Breast epithelium (tissue), 4 donors: ENCODE results near the gene SRRM1. TPM values are rescaled to one million over a fixed set of nuclear protein-coding genes. Genes with fewer than 3 reads are reported as not detected.

Experiments used
- DNase-seq, 2 donors: peaks; one replicate each; pipeline ENCODE4 v3.0.0-alpha.2; 2019; ENCODE audit warnings: low spot score in 2 of 2
- H3K27ac ChIP-seq, 2 donors: fragments of 200-600 bp; sonication (generic) in 1 of 2; one replicate each; pipeline ENCODE4 v1.5.1; 2016 to 2019; ENCODE audit warnings: mild to moderate bottlenecking in 1 of 2
- H3K27me3 ChIP-seq, 2 donors: fragments of 200-600 bp; sonication (generic) in 1 of 2; one replicate each; pipeline versions ENCODE4 v1.5.1 to v1.6.0; 2017 to 2019; ENCODE audit warnings: control low read depth in 1 of 2, mild to moderate bottlenecking in 1 of 2
- H3K36me3 ChIP-seq: fragments of 200-600 bp; one replicate; pipeline ENCODE4 v1.5.1; 2019
- H3K4me1 ChIP-seq, 2 donors: fragments of 200-600 bp; sonication (generic); one replicate each; pipeline ENCODE4 v1.5.1; 2016 to 2019; ENCODE audit warnings: control low read depth in 1 of 2
- H3K4me3 ChIP-seq, 3 donors: fragments of 200-600 bp; sonication (generic); 1 replicate in 2 of 3; 2 replicates in 1 of 3; pipeline ENCODE4 v1.5.1; 2016 to 2019; ENCODE audit warnings: mild to moderate bottlenecking in 3 of 3, moderate library complexity in 2 of 3
- H3K9me3 ChIP-seq, 2 donors: fragments of 200-600 bp; sonication (generic) in 1 of 2; one replicate each; pipeline ENCODE4 v1.5.1; 2016 to 2019; ENCODE audit warnings: control low read depth in 1 of 2
- CTCF ChIP-seq, 3 donors: fragments of 450-650 bp; IDR thresholded peaks; one replicate each; pipeline ENCODE4 v1.5.1; 2016 to 2017; ENCODE audit warnings: antibody characterized with exemption in 3 of 3, mild to moderate bottlenecking in 3 of 3, moderate library complexity in 3 of 3
- POLR2A ChIP-seq: fragments of 450-650 bp; IDR thresholded peaks from one replicate; pipeline ENCODE4 v1.6.1; 2016; ENCODE audit warnings: antibody characterized with exemption, mild to moderate bottlenecking, moderate library complexity
- POLR2AphosphoS5 ChIP-seq, 3 donors: sonication (generic); formaldehyde crosslinking; IDR thresholded peaks; one replicate each; pipeline ENCODE4 v1.6.1; 2017; ENCODE audit warnings: antibody characterized with exemption in 3 of 3
- intact Hi-C: fragments of 100-400 bp; cut with DNase I; formaldehyde crosslinking; loops from one replicate; pipeline ENCODE4 v1.15.1; 2023; ENCODE audit warnings: low total_unique reads
- total RNA-seq, 3 donors: library from RNA; depleted of rRNA; stranded (reverse); fragments of >200 nt; gene quantifications; one replicate each; pipeline ENCODE4 v1.1.0, GENCODE V29; 2016

Gene SRRM1
- total RNA-seq, 3 donors from 2014 or later, result 96.3 to 134 (median 118) TPM

GRCh38 chr1:24636661-24637357 lies 6.3 kb upstream of the SRRM1 start:
- Histone ChIP-seq H3K36me3 (no peaks in the 10 kb centered on the region), H3K9me3 (no peaks in the 10 kb centered on the region), H3K4me1 (peaks cover 0 to 6% of the 10 kb centered on the region in 2 donors), H3K27ac (no peak overlapping the region), H3K27me3 (no peaks in the 10 kb centered on the region), H3K4me3 (no peak overlapping the region)
- intact Hi-C loops, result no loop called here
- DNase-seq, result no peak
- TF ChIP-seq CTCF (IDR thresholded peaks at IDR 0.05) (no peak), POLR2A (no peak), POLR2AphosphoS5 (IDR thresholded peaks at IDR 0.05) (no peak)

- peak overlapping the region; percentile 70 to 80 for H3K27ac ChIP-seq
Measured at GRCh38 chr1:24639094-24639493, 4.0 kb upstream of the SRRM1 start.

DNA sequence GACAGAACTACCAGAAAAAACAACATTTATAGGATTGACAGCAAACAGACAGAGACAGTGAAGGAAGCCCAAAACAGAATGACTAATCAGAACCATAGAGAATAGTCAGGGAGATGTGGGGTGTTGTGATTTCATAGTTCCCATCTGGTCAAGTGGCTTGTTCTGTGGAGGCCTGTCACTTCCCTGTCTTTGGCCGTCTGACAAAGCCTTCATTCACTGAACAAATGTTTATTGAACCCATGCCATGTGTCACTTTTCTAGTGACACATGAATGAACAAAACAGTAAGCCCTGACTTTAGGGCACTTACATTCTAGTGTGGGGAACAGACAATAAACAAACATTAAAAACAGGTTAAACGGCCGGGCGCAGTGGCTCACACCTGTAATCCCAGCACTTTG lies 3.2 kb upstream of the SRRM1 start:
- peak in 1 of 2 donors; percentile 45 for DNase-seq
- Histone ChIP-seq H3K4me1 (peaks cover 0 to 15% of the 10 kb centered on the region in 2 donors), H3K27me3 (no peaks in the 10 kb centered on the region), H3K9me3 (no peaks in the 10 kb centered on the region), H3K4me3 (no peak overlapping the region), H3K27ac (peak overlapping the region; percentile 70 to 80), H3K36me3 (no peaks in the 10 kb centered on the region)
- TF ChIP-seq POLR2AphosphoS5 (IDR thresholded peaks at IDR 0.05) (no peak), POLR2A (no peak), CTCF (IDR thresholded peaks at IDR 0.05) (no peak)
- intact Hi-C loops, result no loop called here

More at GRCh38 chr1:24639094-24639493, 4.0 kb upstream of the SRRM1 start:
- Histone ChIP-seq H3K36me3 (no peaks in the 10 kb centered on the region), H3K4me1 (peaks cover 0 to 7% of the 10 kb centered on the region in 2 donors), H3K27me3 (no peaks in the 10 kb centered on the region), H3K9me3 (no peaks in the 10 kb centered on the region), H3K4me3 (no peak overlapping the region)
- intact Hi-C loops, result no loop called here
- TF ChIP-seq POLR2A, result no peak
- no peak for TF ChIP-seq CTCF (IDR thresholded peaks at IDR 0.05)
- TF ChIP-seq POLR2AphosphoS5 (IDR thresholded peaks at IDR 0.05), result no peak
- no peak for DNase-seq

- Histone ChIP-seq H3K27ac (peak overlapping the region; percentile 70 to 80), H3K9me3 (no peaks in the 10 kb centered on the region), H3K36me3 (no peaks in the 10 kb centered on the region), H3K27me3 (no peaks in the 10 kb centered on the region), H3K4me1 (peaks cover 0 to 19% of the 10 kb centered on the region in 2 donors), H3K4me3 (no peak overlapping the region)
- TF ChIP-seq POLR2A (no peak), CTCF (IDR thresholded peaks at IDR 0.05) (no peak), POLR2AphosphoS5 (IDR thresholded peaks at IDR 0.05) (no peak)
- intact Hi-C loops, result no loop called here
- peak in 1 of 2 donors; percentile 56 for DNase-seq
Measured at GRCh38 chr1:24640288-24640687, 2.8 kb upstream of the SRRM1 start.

GRCh38 chr1:24641646-24642151 lies 1.4 kb upstream of the SRRM1 start:
- Histone ChIP-seq H3K27ac (peak overlapping the region; percentile 100), H3K4me3 (peak overlapping the region; percentile 93 to 99 (median 96)), H3K27me3 (no peaks in the 10 kb centered on the region), H3K9me3 (no peaks in the 10 kb centered on the region), H3K36me3 (peaks cover 3% of the 10 kb centered on the region), H3K4me1 (peaks cover 0 to 22% of the 10 kb centered on the region in 2 donors)
- TF ChIP-seq CTCF (IDR thresholded peaks at IDR 0.05), result peak in 1 of 3 donors; percentile 13
- no peak for TF ChIP-seq POLR2A
- no peak for TF ChIP-seq POLR2AphosphoS5 (IDR thresholded peaks at IDR 0.05)
- intact Hi-C loops, result no loop called here
- peak in 1 of 2 donors; percentile 48 for DNase-seq
